Heart right ventricle (tissue), 16 donors: Measurements from ENCODE around the gene SLC25A21. TPM values are rescaled to one million over a fixed set of nuclear protein-coding genes. Genes with fewer than 3 reads are reported as not detected.

ENCODE experiments used
- ATAC-seq, 8 donors: fragments of 200-7000 bp; cut with Tn5 transposase; one replicate each; pipeline ENCODE4 v1.9.1; 2020; ENCODE audit warnings: mild to moderate bottlenecking in 8 of 8, moderate library complexity in 8 of 8, moderate number of reproducible peaks in 1 of 8
- DNase-seq, 2 donors: peaks; one replicate each; pipeline ENCODE4 v3.0.0-alpha.2; 2020
- H3K27ac ChIP-seq, 10 donors: fragments of 200-600 bp; sonication (generic) in 2 of 10; one replicate each; pipeline versions ENCODE4 v1.5.0 to v1.8.0; 2020 to 2022; ENCODE audit warnings: mild to moderate bottlenecking in 3 of 10
- H3K27me3 ChIP-seq, 7 donors: fragments of 200-600 bp; one replicate each; pipeline ENCODE4 v1.8.0; 2021 to 2022; ENCODE audit warnings: mild to moderate bottlenecking in 2 of 7
- H3K36me3 ChIP-seq, 9 donors: fragments of 200-600 bp; sonication (generic) in 1 of 9; one replicate each; pipeline versions ENCODE4 v1.5.0 to v1.8.0; 2020 to 2022; ENCODE audit warnings: mild to moderate bottlenecking in 2 of 9
- H3K4me1 ChIP-seq, 9 donors: fragments of 200-600 bp; sonication (generic) in 1 of 9; one replicate each; pipeline versions ENCODE4 v1.5.0 to v1.8.0; 2020 to 2022; ENCODE audit warnings: mild to moderate bottlenecking in 4 of 9
- H3K4me3 ChIP-seq, 10 donors: fragments of 200-600 bp; sonication (generic) in 2 of 10; one replicate each; pipeline versions ENCODE4 v1.5.0 to v1.8.0; 2020 to 2022; ENCODE audit warnings: mild to moderate bottlenecking in 7 of 10, moderate library complexity in 2 of 10
- H3K9me3 ChIP-seq, 11 donors: fragments of 200-600 bp in 10 of 11; sonication (generic) in 2 of 11; one replicate each; pipeline versions ENCODE4 v1.5.0 to v1.8.0; 2013 to 2022; ENCODE audit warnings: mild to moderate bottlenecking in 2 of 11, control low read depth in 1 of 11, moderate library complexity in 1 of 11
- WGBS, 2 donors: extraction: QIAGEN DNeasy Blood & Tissue Kit; methylation state at CpG; one replicate each; pipeline ENCODE4 v1.1.7; 2013; ENCODE audit warnings: inconsistent platforms in 1 of 2; 5-methylcytosine and 5-hydroxymethylcytosine counted together
- intact Hi-C, 10 donors: fragments of 100-400 bp; cut with DNase I; formaldehyde crosslinking; loops; one replicate each; pipeline versions ENCODE4 v1.11.1 to v1.14.2; 2022
- polyA plus RNA-seq, 2 donors: library from polyadenylated mRNA; stranded (reverse); fragments of 200-250 nt; gene quantifications; one replicate each; pipeline ENCODE4 v1.2.3, GENCODE V29; 2013
- total RNA-seq, 10 donors: library from RNA; stranded (reverse); fragmentation: NEBNext Ultra II Directional in 3 of 10; extraction: Animal tissue kit (Norgen Biotek cat#: 25700) in 3 of 10; gene quantifications; one replicate each; pipeline versions ENCODE4 v1.2.1 to v1.2.4, GENCODE V29; 2021 to 2023
- TF ChIP-seq, protein P1 (sequence below), 9 donors: fragments of 200-600 bp; sonication (generic) in 2 of 9; IDR thresholded peaks; one replicate each; pipeline versions ENCODE4 v1.5.0 to v1.8.0; 2021 to 2022; ENCODE audit warnings: antibody characterized with exemption in 9 of 9, mild to moderate bottlenecking in 5 of 9, moderate library complexity in 1 of 9
- donor health status: Arrhythmogenic right ventricular cardiomyopathy.
- donor health status: ischemic (EF 13 %, LVEDD 7.1; RV severe dilation, severe dysfunction).
- donor health status: healthy with polysubstance abuse.
- donor health status: DM: no; HTN: yes; CAD: no.
- donor health status: DM: no; HTN: no; CAD: no.
- donor health status: ischemic (EF 25% LVEDD 6.9; RV normal size, moderate dysfunction).
- donor health status: ischemic (EF 25% LVEDD 5.7; RV mildly dilated, moderate dysfunction).
- donor health status: healthy.
- donor health status: DM: yes; HTN: yes; CAD: no.
- donor health status: Ischemic cardiomyopathy.
- donor health status: ischemic (EF 35%, LVEDD 5.7; RV mildly dilated, moderate dysfunction).
- donor health status: nonischemic (EF 11% LVEDD 7.7; RV severe dilation, severe dysfunction).
- donor health status: DM: yes; HTN: yes; CAD: no.
- donor health status: PGD.
- donor health status: ischemic (EF 29% LVEDD 5.4; RV normal size, mild dysfunction).
- donor health status: nonischemic (EF 23%, LVEDD 6.1; RV moderate dilation, normal function).

The SLC25A21 gene
- total and polyA plus RNA-seq, 12 donors, result 0.08 to 1.3 (median 0.34) TPM

GRCh38 chr14:37047996-37048395 lies 124.4 kb downstream of the SLC25A21 start:
- intact Hi-C loops, result no loop called here

GRCh38 chr14:37047226-37047625 lies 125.2 kb downstream of the SLC25A21 start:
- ATAC-seq (no peak), DNase-seq (no peak)
- Histone ChIP-seq H3K27ac (no peak overlapping the region), H3K4me1 (no peaks in the 10 kb centered on the region), H3K36me3 (no peaks in the 10 kb centered on the region), H3K9me3 (no peaks in the 10 kb centered on the region), H3K27me3 (peaks cover 0 to 5% (median 0%) of the 10 kb centered on the region in 7 donors), H3K4me3 (no peak overlapping the region)
- 93 to 94% methylated on average over 4 of the region's 4 CpGs for WGBS, 2 donors
- intact Hi-C loops, result no loop called here
- TF ChIP-seq, protein P1, sequence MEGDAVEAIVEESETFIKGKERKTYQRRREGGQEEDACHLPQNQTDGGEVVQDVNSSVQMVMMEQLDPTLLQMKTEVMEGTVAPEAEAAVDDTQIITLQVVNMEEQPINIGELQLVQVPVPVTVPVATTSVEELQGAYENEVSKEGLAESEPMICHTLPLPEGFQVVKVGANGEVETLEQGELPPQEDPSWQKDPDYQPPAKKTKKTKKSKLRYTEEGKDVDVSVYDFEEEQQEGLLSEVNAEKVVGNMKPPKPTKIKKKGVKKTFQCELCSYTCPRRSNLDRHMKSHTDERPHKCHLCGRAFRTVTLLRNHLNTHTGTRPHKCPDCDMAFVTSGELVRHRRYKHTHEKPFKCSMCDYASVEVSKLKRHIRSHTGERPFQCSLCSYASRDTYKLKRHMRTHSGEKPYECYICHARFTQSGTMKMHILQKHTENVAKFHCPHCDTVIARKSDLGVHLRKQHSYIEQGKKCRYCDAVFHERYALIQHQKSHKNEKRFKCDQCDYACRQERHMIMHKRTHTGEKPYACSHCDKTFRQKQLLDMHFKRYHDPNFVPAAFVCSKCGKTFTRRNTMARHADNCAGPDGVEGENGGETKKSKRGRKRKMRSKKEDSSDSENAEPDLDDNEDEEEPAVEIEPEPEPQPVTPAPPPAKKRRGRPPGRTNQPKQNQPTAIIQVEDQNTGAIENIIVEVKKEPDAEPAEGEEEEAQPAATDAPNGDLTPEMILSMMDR (IDR thresholded peaks at IDR 0.05), result no peak

More at GRCh38 chr14:37047996-37048395, 124.4 kb downstream of the SLC25A21 start:
- no peaks in the 10 kb centered on the region for H3K36me3 ChIP-seq
- H3K9me3 ChIP-seq, result no peaks in the 10 kb centered on the region
- H3K4me1 ChIP-seq, result no peaks in the 10 kb centered on the region
- H3K4me3 ChIP-seq, result no peak overlapping the region
- ATAC-seq (no peak), DNase-seq (no peak)
- WGBS, 2 donors, result 50 to 73% methylated on average over 4 of the region's 4 CpGs
- TF ChIP-seq, protein P1 (IDR thresholded peaks at IDR 0.05), result no peak
- H3K27ac ChIP-seq, result no peak overlapping the region
- H3K27me3 ChIP-seq, result peaks cover 0 to 5% (median 0%) of the 10 kb centered on the region in 7 donors

DNA sequence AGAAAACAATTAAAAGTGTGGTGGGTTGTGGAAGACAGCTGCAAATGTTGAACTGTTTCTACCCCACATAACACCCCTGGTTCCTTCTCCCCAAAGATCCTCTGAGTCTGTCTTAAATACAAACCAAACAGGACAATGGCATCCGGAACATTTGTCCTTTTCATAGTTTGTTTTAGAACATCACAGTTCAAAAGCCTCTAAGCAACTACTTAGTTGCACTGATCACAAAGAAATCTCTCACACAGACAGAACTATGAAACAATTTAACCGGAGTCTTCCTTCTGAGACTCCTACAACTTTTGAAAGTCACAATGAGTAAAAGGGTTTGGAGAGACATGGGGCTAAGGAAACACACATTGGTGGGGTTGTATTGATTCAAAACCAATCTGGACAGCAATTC lies 125.6 kb downstream of the SLC25A21 start:
- WGBS, 2 donors, result 92 to 93% methylated on average over 2 of the region's 2 CpGs
- ATAC-seq, result no peak
- Histone ChIP-seq H3K27me3 (peaks cover 0 to 5% (median 0%) of the 10 kb centered on the region in 7 donors), H3K9me3 (no peaks in the 10 kb centered on the region), H3K4me3 (no peak overlapping the region), H3K27ac (no peak overlapping the region), H3K36me3 (no peaks in the 10 kb centered on the region), H3K4me1 (no peaks in the 10 kb centered on the region)
- DNase-seq, result no peak
- intact Hi-C loops, result no loop called here
- TF ChIP-seq, protein P1 (IDR thresholded peaks at IDR 0.05), result no peak

DNA sequence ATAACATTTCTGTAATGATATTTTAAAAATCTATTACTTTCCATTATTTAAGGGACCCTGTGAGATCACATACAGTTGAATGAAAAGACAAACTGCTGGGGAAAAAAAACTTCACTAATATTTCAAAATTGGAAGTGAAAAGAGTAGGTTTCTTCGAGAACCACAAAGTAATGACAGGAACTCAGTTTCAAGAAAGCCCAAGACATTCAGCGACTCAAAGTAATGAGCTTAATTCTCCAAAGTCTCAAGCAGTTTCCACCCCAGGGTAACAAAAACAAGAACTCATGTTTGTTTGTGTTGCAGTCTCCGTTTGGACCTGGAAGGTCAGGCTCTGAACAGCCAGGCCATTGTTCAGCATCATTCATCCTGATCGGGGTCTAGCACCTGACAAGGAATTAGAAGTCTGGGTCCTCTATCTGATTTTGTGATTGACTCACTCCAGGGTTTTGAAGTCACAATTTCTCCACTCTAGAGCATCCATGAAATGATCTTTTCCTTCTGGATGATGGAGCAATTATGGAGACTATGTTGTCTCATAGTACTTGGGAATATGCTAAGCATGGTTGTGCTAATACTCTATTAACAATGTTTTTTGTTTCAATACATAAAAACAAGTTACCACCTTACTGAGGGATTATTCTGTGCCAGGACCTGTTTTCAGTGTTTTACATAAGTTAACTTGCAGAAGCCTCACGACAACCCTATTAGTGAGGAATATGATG lies 126.9 kb downstream of the SLC25A21 start:
- Histone ChIP-seq H3K27ac (no peak overlapping the region), H3K4me1 (no peaks in the 10 kb centered on the region), H3K27me3 (peaks cover 0 to 5% (median 0%) of the 10 kb centered on the region in 7 donors), H3K9me3 (no peaks in the 10 kb centered on the region), H3K4me3 (no peak overlapping the region), H3K36me3 (no peaks in the 10 kb centered on the region)
- intact Hi-C loops, result no loop called here
- 80 to 81% methylated on average over 5 of the region's 5 CpGs for WGBS, 2 donors
- ATAC-seq (no peak), DNase-seq (no peak)
- TF ChIP-seq, protein P1 (IDR thresholded peaks at IDR 0.05), result no peak
